Mucosa of rectum (tissue), 2 donors: ENCODE data around the gene ZNF646.

Experiments
- H3K27ac ChIP-seq, 2 donors: one replicate each; pipeline ENCODE4 v1.7.0; 2013; ENCODE audit warnings: inconsistent platforms in 2 of 2, low read depth in 2 of 2, low read length in 2 of 2
- H3K27me3 ChIP-seq, 2 donors: one replicate each; pipeline ENCODE4 v1.7.0; 2013; ENCODE audit warnings: low read length in 2 of 2; ENCODE audit not compliant: control insufficient read depth in 2 of 2, insufficient read depth in 2 of 2
- H3K36me3 ChIP-seq, 2 donors: one replicate each; pipeline ENCODE4 v1.7.0; 2013; ENCODE audit warnings: low read length in 2 of 2; ENCODE audit not compliant: control insufficient read depth in 2 of 2, insufficient read depth in 2 of 2
- H3K4me1 ChIP-seq, 2 donors: one replicate each; pipeline ENCODE4 v1.7.0; 2013; ENCODE audit warnings: low read length in 2 of 2, mild to moderate bottlenecking in 1 of 2; ENCODE audit not compliant: control insufficient read depth in 2 of 2, insufficient read depth in 2 of 2
- H3K4me3 ChIP-seq, 2 donors: one replicate each; pipeline ENCODE4 v1.7.0; 2013; ENCODE audit warnings: low read length in 2 of 2
- H3K9ac ChIP-seq, 2 donors: one replicate each; pipeline ENCODE4 v1.7.0; 2013; ENCODE audit warnings: low read length in 2 of 2, low read depth in 1 of 2, mild to moderate bottlenecking in 1 of 2
- H3K9me3 ChIP-seq, 2 donors: one replicate each; pipeline ENCODE4 v1.7.0; 2013; ENCODE audit warnings: low read length in 2 of 2; ENCODE audit not compliant: control insufficient read depth in 2 of 2
- donor health status: healthy.
- donor health status: Normal muscosa, but diverticular disease.

The ZNF646 gene

GRCh38 chr16:31078597-31079341, 4.5 kb downstream of the ZNF646 start:
- peaks cover 49 to 58% of the 10 kb centered on the region in 2 donors for H3K36me3 ChIP-seq

GRCh38 chr16:31079342-31079944, 5.2 kb downstream of the ZNF646 start:
- Histone ChIP-seq H3K36me3 (peaks cover 49 to 58% of the 10 kb centered on the region in 2 donors), H3K27me3 (no peaks in the 10 kb centered on the region), H3K4me1 (peaks cover 7 to 10% of the 10 kb centered on the region in 2 donors), H3K4me3 (no peak overlapping the region), H3K9ac (no peak overlapping the region), H3K9me3 (no peaks in the 10 kb centered on the region), H3K27ac (no peak overlapping the region)

More at GRCh38 chr16:31078597-31079341, 4.5 kb downstream of the ZNF646 start:
- Histone ChIP-seq H3K4me3 (no peak overlapping the region), H3K4me1 (peaks cover 7 to 10% of the 10 kb centered on the region in 2 donors), H3K27me3 (no peaks in the 10 kb centered on the region), H3K9me3 (no peaks in the 10 kb centered on the region), H3K9ac (no peak overlapping the region), H3K27ac (no peak overlapping the region)

GRCh38 chr16:31080035-31080629, 5.9 kb downstream of the ZNF646 start:
- no peak overlapping the region for H3K9ac ChIP-seq
- no peak overlapping the region for H3K27ac ChIP-seq
- peaks cover 49 to 58% of the 10 kb centered on the region in 2 donors for H3K36me3 ChIP-seq
- H3K9me3 ChIP-seq, result no peaks in the 10 kb centered on the region
- peaks cover under 1 to 3% of the 10 kb centered on the region in 2 donors for H3K4me1 ChIP-seq
- H3K4me3 ChIP-seq, result no peak overlapping the region
- H3K27me3 ChIP-seq, result no peaks in the 10 kb centered on the region

- Histone ChIP-seq H3K27me3 (no peaks in the 10 kb centered on the region), H3K27ac (no peak overlapping the region), H3K4me3 (no peak overlapping the region), H3K36me3 (peaks cover 49 to 60% of the 10 kb centered on the region in 2 donors), H3K9ac (no peak overlapping the region), H3K9me3 (no peaks in the 10 kb centered on the region), H3K4me1 (no peaks in the 10 kb centered on the region)
Observed at GRCh38 chr16:31080756-31081419, 6.7 kb downstream of the ZNF646 start.

GRCh38 chr16:31081428-31082351, 7.5 kb downstream of the ZNF646 start:
- Histone ChIP-seq H3K4me3 (no peak overlapping the region), H3K4me1 (no peaks in the 10 kb centered on the region), H3K27ac (no peak overlapping the region), H3K27me3 (no peaks in the 10 kb centered on the region), H3K36me3 (peaks cover 43 to 54% of the 10 kb centered on the region in 2 donors), H3K9ac (no peak overlapping the region), H3K9me3 (no peaks in the 10 kb centered on the region)

GRCh38 chr16:31082368-31083045, 8.3 kb downstream of the ZNF646 start:
- Histone ChIP-seq H3K9me3 (no peaks in the 10 kb centered on the region), H3K27me3 (no peaks in the 10 kb centered on the region), H3K4me3 (no peak overlapping the region), H3K27ac (no peak overlapping the region), H3K36me3 (peaks cover 37 to 45% of the 10 kb centered on the region in 2 donors), H3K4me1 (no peaks in the 10 kb centered on the region), H3K9ac (no peak overlapping the region)

- Histone ChIP-seq H3K9ac (no peak overlapping the region), H3K36me3 (peaks cover 33 to 40% of the 10 kb centered on the region in 2 donors), H3K4me3 (no peak overlapping the region), H3K9me3 (no peaks in the 10 kb centered on the region), H3K27ac (no peak overlapping the region), H3K27me3 (no peaks in the 10 kb centered on the region), H3K4me1 (no peaks in the 10 kb centered on the region)
Observed at GRCh38 chr16:31083081-31083480, 8.9 kb downstream of the ZNF646 start.

- H3K4me1 ChIP-seq, result no peaks in the 10 kb centered on the region
- no peak overlapping the region for H3K27ac ChIP-seq
- peaks cover 29 to 35% of the 10 kb centered on the region in 2 donors for H3K36me3 ChIP-seq
- H3K27me3 ChIP-seq, result no peaks in the 10 kb centered on the region
- no peak overlapping the region for H3K9ac ChIP-seq
- H3K4me3 ChIP-seq, result no peak overlapping the region
- no peaks in the 10 kb centered on the region for H3K9me3 ChIP-seq
Observed at GRCh38 chr16:31083556-31083955, 9.3 kb downstream of the ZNF646 start.

GRCh38 chr16:31083981-31084380, 9.8 kb downstream of the ZNF646 start:
- Histone ChIP-seq H3K27ac (no peak overlapping the region), H3K4me1 (no peaks in the 10 kb centered on the region), H3K9ac (no peak overlapping the region), H3K36me3 (peaks cover 26 to 33% of the 10 kb centered on the region in 2 donors), H3K27me3 (no peaks in the 10 kb centered on the region), H3K4me3 (no peak overlapping the region), H3K9me3 (no peaks in the 10 kb centered on the region)
